RCC 7860 (cell line): ENCODE results near the gene SEC22B.
A peak's percentile ranks its signal among the peaks of the same experiment; 100 is the strongest.
"Not testable (repeated sequence)": the region's sequence is repeated elsewhere in the genome, so short reads cannot be mapped to it uniquely, and the experiment has no call there.

Experiments used
- DNase-seq: peaks from one replicate; pipeline ENCODE4 v3.0.0-alpha.2; 2015; ENCODE audit warnings: low spot score
- FAIRE-seq: peaks from 2 replicates; lab custom pipeline; 2012; peaks lifted over from hg19 to GRCh38; lab: Jason Lieb, UNC

SEC22B gene

GRCh38 chr1:120176092-120176855 is at the start of gene SEC22B:
Gene SEC22B, minus strand, starts transcription at chr1:120176520. Its CDS starts 139 bp downstream, at chr1:120176381.
- FAIRE-seq (no peak), DNase-seq (peak; percentile 88)

GRCh38 chr1:120217933-120218332 is 41.6 kb upstream of the SEC22B start:
- not testable (repeated sequence) for FAIRE-seq, DNase-seq

DNA sequence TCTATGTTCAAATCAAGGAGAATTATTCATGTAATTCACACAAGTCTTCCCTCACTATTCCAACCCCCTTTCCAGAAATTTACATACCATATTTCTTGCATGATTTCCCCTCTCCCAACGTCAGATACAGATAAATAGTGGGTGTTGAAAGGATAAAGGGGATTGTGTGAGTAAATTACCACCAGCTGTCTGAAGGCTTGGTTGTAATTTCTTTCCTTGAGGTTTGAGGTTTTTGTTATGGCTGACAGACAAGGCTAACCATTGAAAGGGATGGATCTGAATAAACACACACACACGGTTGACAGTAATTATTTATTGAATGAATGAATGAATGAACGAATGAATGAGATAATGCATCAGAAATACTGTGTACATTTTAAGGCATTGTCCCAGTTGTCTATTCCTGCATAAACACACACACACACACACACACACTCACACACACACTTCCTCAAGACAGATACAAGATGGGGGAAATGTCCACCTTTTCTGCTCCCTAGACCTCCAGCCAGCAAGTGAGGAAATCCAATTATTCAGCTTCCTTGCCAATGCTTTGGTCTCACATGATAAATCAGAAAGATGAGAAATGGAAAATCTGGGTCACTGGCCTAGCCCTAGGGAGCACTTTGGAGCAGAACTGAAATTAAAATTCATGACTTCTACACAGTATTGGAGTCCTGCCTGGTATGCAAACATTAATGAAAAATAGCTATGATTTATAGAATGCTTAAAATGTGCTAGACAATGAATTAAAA is 41.0 kb upstream of the SEC22B start:
- DNase-seq, FAIRE-seq: not testable (repeated sequence)

DNA sequence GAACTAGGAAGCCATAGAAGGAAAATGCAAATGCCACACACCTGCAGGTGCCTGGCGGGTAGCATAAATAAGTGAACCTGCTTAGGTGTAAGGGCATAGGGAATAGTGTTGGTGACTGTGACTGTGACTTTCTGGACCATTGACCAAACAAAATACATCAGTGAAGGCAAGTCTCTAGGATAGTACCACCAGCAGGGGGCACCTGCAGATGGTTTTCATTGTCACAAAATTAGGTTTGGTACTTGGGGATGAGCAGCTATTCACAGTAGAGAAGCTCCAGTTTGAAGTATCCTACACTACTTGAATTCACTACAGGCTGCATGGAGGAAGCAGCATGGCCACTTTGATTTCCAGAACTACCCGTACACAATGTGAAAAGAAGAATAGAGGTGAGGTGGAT is 37.3 kb upstream of the SEC22B start:
- not testable (repeated sequence) for FAIRE-seq, DNase-seq

DNA sequence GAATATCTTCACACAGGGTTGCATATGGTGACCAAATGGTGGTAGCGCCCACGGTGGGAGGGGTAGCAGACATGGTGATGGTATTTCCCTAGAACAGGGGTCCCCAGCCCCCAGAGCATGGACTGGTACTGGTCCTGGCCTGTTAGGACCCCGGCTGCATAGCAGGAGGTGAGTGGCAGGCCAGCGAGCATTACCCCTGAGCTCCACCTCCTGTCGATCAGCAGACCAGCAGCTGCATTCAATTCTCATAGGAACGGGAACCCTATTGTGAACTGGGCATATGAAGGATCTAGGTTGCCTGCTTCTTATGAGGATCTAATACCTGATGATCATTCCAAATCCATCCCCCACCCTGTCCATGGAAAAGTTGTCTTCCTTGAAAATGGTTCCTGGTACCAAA is 34.4 kb upstream of the SEC22B start:
- not testable (repeated sequence) for FAIRE-seq, DNase-seq

- not testable (repeated sequence) for FAIRE-seq, DNase-seq
Measured at GRCh38 chr1:120196863-120197775, 20.8 kb upstream of the SEC22B start.

DNA sequence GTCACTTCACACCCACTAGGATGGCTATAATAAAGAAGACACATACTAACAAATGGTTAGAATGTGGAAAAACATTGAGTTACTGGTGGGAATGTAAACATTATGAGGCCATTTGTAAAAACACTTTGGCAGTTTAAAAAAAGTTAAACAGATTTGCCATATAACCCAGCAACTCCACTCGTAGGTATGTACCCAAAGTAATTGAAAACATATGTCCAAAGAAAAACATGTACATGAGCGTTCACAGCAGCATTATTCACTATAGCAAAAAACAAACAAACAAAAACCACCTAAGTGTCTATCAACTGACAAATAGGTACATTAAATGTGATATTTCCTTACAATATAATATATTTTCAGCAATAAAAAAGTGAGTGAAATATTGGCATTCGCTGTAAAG is 12.3 kb upstream of the SEC22B start:
- DNase-seq, FAIRE-seq: not testable (repeated sequence)

- FAIRE-seq, DNase-seq: not testable (repeated sequence)
Measured at GRCh38 chr1:120182176-120182707, 5.9 kb upstream of the SEC22B start.

- not testable (repeated sequence) for DNase-seq, FAIRE-seq
Measured at GRCh38 chr1:120179811-120180690, 3.7 kb upstream of the SEC22B start.

GRCh38 chr1:120178799-120179756 is 2.8 kb upstream of the SEC22B start:
- no peak for FAIRE-seq
- no peak for DNase-seq

GRCh38 chr1:120178058-120178457 is 1.7 kb upstream of the SEC22B start:
- not testable (repeated sequence) for DNase-seq, FAIRE-seq

GRCh38 chr1:120175688-120176087 is 632 bp downstream of the SEC22B start:
- not testable (repeated sequence) for FAIRE-seq, DNase-seq

- FAIRE-seq, DNase-seq: not testable (repeated sequence)
Measured at GRCh38 chr1:120164761-120165160, 11.6 kb downstream of the SEC22B start.

DNA sequence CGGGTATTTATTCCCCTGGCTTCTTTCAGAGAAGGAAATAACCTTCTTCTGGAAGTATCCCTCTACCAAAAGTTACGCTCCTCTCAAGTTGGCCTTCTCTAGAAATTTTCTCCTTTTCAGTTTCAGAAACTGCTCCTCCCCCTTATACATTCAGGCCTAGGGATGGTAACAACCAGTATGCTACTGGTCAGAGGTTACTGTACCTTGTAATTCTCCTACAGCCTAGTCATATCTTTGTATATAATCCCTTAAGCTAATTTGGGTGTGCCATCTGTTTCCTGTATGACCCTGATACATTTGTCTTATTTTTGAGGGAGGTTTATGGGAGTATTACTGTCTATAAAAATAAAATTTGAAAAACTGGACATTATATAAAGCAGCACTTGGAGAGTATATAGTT is 14.3 kb downstream of the SEC22B start:
- not testable (repeated sequence) for FAIRE-seq, DNase-seq

DNA sequence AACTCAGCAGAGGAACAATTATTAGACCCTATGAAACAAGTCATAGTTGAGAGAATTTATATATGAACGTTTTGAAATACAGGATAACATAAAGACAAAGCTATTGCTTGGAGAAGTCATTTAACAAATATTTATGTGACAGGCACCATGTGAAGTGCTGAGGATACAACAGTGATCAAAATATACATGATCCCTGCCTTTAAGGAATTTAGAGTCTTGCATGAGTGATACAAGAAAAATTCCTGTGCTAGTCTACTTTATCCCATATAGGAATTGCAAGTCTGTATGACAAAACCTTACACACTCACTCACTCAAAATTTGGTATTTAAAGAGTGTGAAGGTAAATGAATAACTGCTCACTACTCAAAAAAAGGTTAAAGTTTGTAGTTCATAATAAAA is 17.8 kb downstream of the SEC22B start:
- not testable (repeated sequence) for FAIRE-seq, DNase-seq

- FAIRE-seq = not testable (repeated sequence)
Measured at GRCh38 chr1:120158086-120158485, 18.2 kb downstream of the SEC22B start.

GRCh38 chr1:120150138-120150822 is 26.0 kb downstream of the SEC22B start:
- not testable (repeated sequence) for FAIRE-seq, DNase-seq

More at GRCh38 chr1:120158086-120158485, 18.2 kb downstream of the SEC22B start:
- DNase-seq = not testable (repeated sequence)
